HepG2 (cell line): ENCODE results near the gene ELP6. TPM values are rescaled to one million over a fixed set of nuclear protein-coding genes. Genes with fewer than 3 reads are reported as not detected.

Source experiments
- ATAC-seq: fragments of 200-7000 bp; cut with Tn5 transposase; 3 replicates; pipeline ENCODE4 v1.9.1; 2020; ENCODE audit warnings: mild to moderate bottlenecking, moderate library complexity
- BruUV-seq: library from RNA; stranded (reverse); fragments of 400-500 nt; replicated peaks from 2 replicates; lab custom pipeline; 2021; lab: Mats Ljungman, UMichigan
- CTCF ChIA-PET: fragments of 300-600 bp; formaldehyde crosslinking; extraction: SDS; loops from one replicate; lab custom pipeline; 2021; ENCODE audit warnings: low total read pairs, inconsistent platforms, low intra/inter-chr PET ratio; lab: Yijun Ruan, JAX
- POLR2A ChIA-PET: fragments of 350-600 bp; sonication (Branson Sonifier 250); formaldehyde crosslinking; loops from one replicate; lab custom pipeline; 2020; ENCODE audit warnings: antibody characterized with exemption, inconsistent platforms; lab: Yijun Ruan, JAX
- DNase-seq: peaks from one replicate; pipeline ENCODE4 v3.0.0-alpha.2; 2015; ENCODE audit warnings: low spot score
- FAIRE-seq: peaks from 3 replicates; lab custom pipeline; 2011; peaks lifted over from hg19 to GRCh38; lab: Jason Lieb, UNC
- H2AFZ ChIP-seq: one replicate; pipeline ENCODE4 v1.6.1; 2011; ENCODE audit warnings: low read length, inconsistent platforms
- H3K27ac ChIP-seq: fragments of 300-600 bp; 3 replicates; pipeline ENCODE4 v1.8.0; 2011; ENCODE audit warnings: mixed run types, mild to moderate bottlenecking, mixed read lengths, low read length, inconsistent platforms; ENCODE audit not compliant: insufficient read depth; ENCODE audit errors: extremely low read length
- H3K27me3 ChIP-seq, 2 experiments: fragments of 200-600 bp in 1 of 2; 2 replicates in 1 of 2; 3 replicates in 1 of 2; pipeline versions ENCODE4 v1.6.0 to v1.8.0; 2011; ENCODE audit warnings: low read length in 2 of 2, mild to moderate bottlenecking in 2 of 2, moderate library complexity in 2 of 2, inconsistent platforms in 1 of 2; ENCODE audit not compliant: insufficient read depth in 2 of 2, control insufficient read depth in 1 of 2
- H3K36me3 ChIP-seq, 2 experiments: fragments of 200-600 bp in 1 of 2; replicated peaks in 1 of 2; 2 replicates in 1 of 2; 3 replicates in 1 of 2; pipeline versions ENCODE4 v1.5.1 to v1.8.0; 2011; ENCODE audit warnings: low read length in 2 of 2, inconsistent platforms in 1 of 2; ENCODE audit not compliant: insufficient read depth in 2 of 2, control insufficient read depth in 1 of 2
- H3K4me1 ChIP-seq: 2 replicates; pipeline ENCODE4 v1.5.1; 2012; ENCODE audit warnings: low read length, inconsistent platforms; ENCODE audit not compliant: insufficient read depth
- H3K4me2 ChIP-seq: 2 replicates; pipeline ENCODE4 v1.6.0; 2011; ENCODE audit warnings: low read depth, low read length, inconsistent platforms
- H3K4me3 ChIP-seq, 3 experiments: fragments of 200-600 bp in 1 of 3; sonication (generic), shearing (Covaris generic) in 1 of 3; replicated peaks in 1 of 3; 2 replicates each; pipeline ENCODE4 v1.5.1; 2011 to 2016; ENCODE audit warnings: low read length in 3 of 3, inconsistent platforms in 2 of 3, low read depth in 2 of 3, mild to moderate bottlenecking in 2 of 3, control low read depth in 1 of 3, mixed read lengths in 1 of 3; ENCODE audit not compliant: insufficient read depth in 1 of 3
- H3K79me2 ChIP-seq: one replicate; pipeline ENCODE4 v1.6.1; 2011; ENCODE audit warnings: low read length, inconsistent platforms; ENCODE audit not compliant: insufficient read depth
- H3K9ac ChIP-seq: 2 replicates; pipeline ENCODE4 v1.6.0; 2011; ENCODE audit warnings: mild to moderate bottlenecking, low read depth, low read length, inconsistent platforms; ENCODE audit not compliant: insufficient read depth
- H3K9me3 ChIP-seq: 2 replicates; pipeline ENCODE4 v1.5.1; 2012; ENCODE audit warnings: mild to moderate bottlenecking, low read length
- H4K20me1 ChIP-seq: 2 replicates; pipeline ENCODE4 v1.6.0; 2011; ENCODE audit warnings: inconsistent platforms, mild to moderate bottlenecking, low read length, moderate library complexity; ENCODE audit not compliant: insufficient read depth
- ARID4A ChIP-seq: sonication (generic); formaldehyde crosslinking; IDR thresholded peaks from 2 replicates; pipeline ENCODE4 v1.5.0; 2020; ENCODE audit warnings: mild to moderate bottlenecking, missing genetic modification reagents, borderline replicate concordance
- CCDC6 ChIP-seq: sonication (generic); formaldehyde crosslinking; IDR thresholded peaks from 2 replicates; pipeline ENCODE4 v1.8.1; 2022; ENCODE audit warnings: mild to moderate bottlenecking, missing genetic modification reagents, moderate library complexity
- GATA4 ChIP-seq: sonication (generic); IDR thresholded peaks from 2 replicates; pipeline ENCODE4 v1.6.1; 2016; ENCODE audit warnings: antibody characterized with exemption, low read depth, borderline replicate concordance
- HNRNPLL ChIP-seq: fragments of 200-400 bp; formaldehyde crosslinking; IDR thresholded peaks from 2 replicates; pipeline ENCODE4 v1.6.1; 2017; ENCODE audit warnings: mild to moderate bottlenecking, low read depth, low read length; ENCODE audit not compliant: poor library complexity, severe bottlenecking
- MED13 ChIP-seq: sonication (generic); formaldehyde crosslinking; IDR thresholded peaks from 2 replicates; pipeline ENCODE4 v1.5.0; 2020; ENCODE audit warnings: missing genetic modification reagents
- MED8 ChIP-seq: sonication (generic); formaldehyde crosslinking; IDR thresholded peaks from 2 replicates; pipeline ENCODE4 v1.8.1; 2023; ENCODE audit warnings: mild to moderate bottlenecking, missing genetic modification reagents; ENCODE audit not compliant: insufficient replicate concordance
- NFYC ChIP-seq: IDR thresholded peaks from 2 replicates; pipeline ENCODE4 v1.6.1; 2016; ENCODE audit warnings: missing genetic modification reagents, missing compliant biosample characterization
- SMYD3 ChIP-seq: sonication (generic); formaldehyde crosslinking; IDR thresholded peaks from 2 replicates; pipeline ENCODE4 v1.8.1; 2023; ENCODE audit warnings: mild to moderate bottlenecking, missing genetic modification reagents
- TAF15 ChIP-seq: fragments of 200-400 bp; formaldehyde crosslinking; IDR thresholded peaks from one replicate; pipeline ENCODE4 v1.6.1; 2018; ENCODE audit warnings: mild to moderate bottlenecking, low read depth, low read length; ENCODE audit not compliant: poor library complexity, severe bottlenecking
- ZNF773 ChIP-seq: sonication (generic); formaldehyde crosslinking; IDR thresholded peaks from 2 replicates; pipeline ENCODE4 v1.4.0; 2020; ENCODE audit warnings: missing genetic modification reagents, borderline replicate concordance
- WGBS: methylation state at CpG from one replicate; pipeline ENCODE4 v1.1.6; 2017; ENCODE audit warnings: low lambda C conversion rate; 5-methylcytosine and 5-hydroxymethylcytosine counted together
- in situ Hi-C: cut with HindIII; loops from 2 replicates; pipeline ENCODE4 v1.10.0; 2017; ENCODE audit warnings: low pct_unique_long_range_greater_than_20kb; ENCODE audit not compliant: extremely low pct_ligation_motif_present
- intact Hi-C: fragments of 100-400 bp; cut with micrococcal nuclease; formaldehyde crosslinking; loops from one replicate; pipeline ENCODE4 v1.10.0; 2022; ENCODE audit not compliant: unreplicated experiment
- polyA plus RNA-seq, 8 experiments: library from polyadenylated mRNA; depleted of rRNA in 3 of 8; stranded (reverse) in 7 of 8; unstranded in 1 of 8; fragments of >200 nt; fragmentation: Illumina TruSeq in 4 of 8; extraction: Trizol in 4 of 8; gene quantifications; 2 replicates each; pipeline versions ENCODE4 v1.2.1 to v1.2.3, GENCODE V29; 2011 to 2016; ENCODE audit warnings: low read depth in 4 of 8, missing spikeins in 1 of 8, mixed read lengths in 1 of 8; ENCODE audit not compliant: insufficient read depth in 1 of 8
- total RNA-seq, 5 experiments: library from RNA; depleted of rRNA; stranded (reverse); fragments of >200 nt; fragmentation: Illumina TruSeq; extraction: Trizol; gene quantifications; 2 replicates each; pipeline ENCODE4 v1.2.3, GENCODE V29; 2016; ENCODE audit warnings: low read depth in 1 of 5
- TF ChIP-seq, protein P1 (sequence below): sonication (generic); formaldehyde crosslinking; IDR thresholded peaks from 2 replicates; pipeline ENCODE4 v1.5.0; 2020; ENCODE audit warnings: missing genetic modification reagents, mild to moderate bottlenecking, borderline replicate concordance
- TF ChIP-seq, protein P2 (sequence below): sonication (generic); formaldehyde crosslinking; IDR thresholded peaks from 2 replicates; pipeline ENCODE4 v1.5.0; 2020; ENCODE audit warnings: missing genetic modification reagents, mild to moderate bottlenecking, borderline replicate concordance

The ELP6 gene
- total and polyA plus RNA-seq, 2 of the 13 experiments (the other 11 are each of a cell fraction or from before 2014, with no cell fraction given), result 45.0 to 49.3 TPM

DNA sequence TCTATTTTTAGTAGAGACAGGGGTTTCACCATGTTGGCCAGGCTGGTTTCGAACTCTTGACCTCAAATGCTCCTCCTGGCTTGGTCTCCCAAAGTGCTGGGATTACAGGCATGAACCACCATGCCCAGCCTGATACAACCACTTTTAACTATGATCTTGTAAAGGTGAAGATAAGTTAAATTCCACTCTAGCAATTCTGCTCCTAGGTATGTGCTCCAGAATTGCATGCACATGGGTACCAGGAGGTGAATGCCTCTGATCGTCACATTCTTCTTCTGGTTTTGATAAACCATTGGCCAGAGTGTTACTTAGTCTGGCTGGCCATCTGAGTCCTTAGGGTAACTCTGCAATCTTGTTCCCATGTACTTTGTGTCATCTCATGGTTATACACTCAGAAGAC is 42.8 kb upstream of the ELP6 start:
- DNase-seq, result no peak
- no peak overlapping the region for H3K27ac ChIP-seq
- in situ Hi-C loops, result no loop called here
- no peaks in the 10 kb centered on the region for H3K9me3 ChIP-seq
- 40% methylated on average over 2 of the region's 2 CpGs for WGBS
- POLR2A ChIA-PET, result no interaction called here
- H2AFZ ChIP-seq, result no peak overlapping the region
- no peaks in the 10 kb centered on the region for H3K36me3 ChIP-seq
- no peak overlapping the region for H3K4me2 ChIP-seq
- BruUV-seq, result no TSS peak
- no peak for TF ChIP-seq SMYD3 (CRISPR knock-in tag)
- TF ChIP-seq, protein P1, sequence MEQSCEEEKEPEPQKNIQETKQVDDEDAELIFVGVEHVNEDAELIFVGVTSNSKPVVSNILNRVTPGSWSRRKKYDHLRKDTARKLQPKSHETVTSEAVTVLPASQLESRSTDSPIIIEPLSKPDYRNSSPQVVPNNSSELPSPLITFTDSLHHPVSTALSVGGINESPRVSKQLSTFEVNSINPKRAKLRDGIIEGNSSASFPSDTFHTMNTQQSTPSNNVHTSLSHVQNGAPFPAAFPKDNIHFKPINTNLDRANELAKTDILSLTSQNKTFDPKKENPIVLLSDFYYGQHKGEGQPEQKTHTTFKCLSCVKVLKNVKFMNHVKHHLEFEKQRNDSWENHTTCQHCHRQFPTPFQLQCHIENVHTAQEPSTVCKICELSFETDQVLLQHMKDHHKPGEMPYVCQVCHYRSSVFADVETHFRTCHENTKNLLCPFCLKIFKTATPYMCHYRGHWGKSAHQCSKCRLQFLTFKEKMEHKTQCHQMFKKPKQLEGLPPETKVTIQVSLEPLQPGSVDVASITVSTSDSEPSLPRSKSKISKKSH (CRISPR knock-in tag), result no peak
- TF ChIP-seq CCDC6 (CRISPR knock-in tag), result no peak
- no peak for TF ChIP-seq TAF15
- no peak for TF ChIP-seq ZNF773 (CRISPR knock-in tag)
- TF ChIP-seq GATA4, result no peak
- TF ChIP-seq ARID4A (CRISPR knock-in tag), result no peak
- no peak for TF ChIP-seq HNRNPLL
- TF ChIP-seq NFYC (CRISPR knock-in tag), result no peak
- no peak for TF ChIP-seq MED8
- TF ChIP-seq, protein P2, sequence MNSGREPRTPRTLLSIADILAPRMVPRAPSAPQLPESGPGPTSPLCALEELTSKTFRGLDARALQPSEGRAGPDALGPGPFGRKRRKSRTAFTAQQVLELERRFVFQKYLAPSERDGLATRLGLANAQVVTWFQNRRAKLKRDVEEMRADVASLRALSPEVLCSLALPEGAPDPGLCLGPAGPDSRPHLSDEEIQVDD (CRISPR knock-in tag), result no peak
- no peak for TF ChIP-seq MED13
- TF ChIP-seq, all 625 proteins: peak for 0
- Histone ChIP-seq H3K27me3 (peaks cover 0 to 4% of the 10 kb centered on the region in 2 experiments; a peak in 1 of 5 replicates), H3K79me2 (no peaks in the 10 kb centered on the region), H4K20me1 (no peaks in the 10 kb centered on the region), H3K4me1 (no peaks in the 10 kb centered on the region), H3K9ac (no peak overlapping the region), H3K4me3 (no peak overlapping the region)
- CTCF ChIA-PET, result no interaction called here
- FAIRE-seq (no peak), ATAC-seq (no peak)
- intact Hi-C loops, result no loop called here
